ENCODE measurements around the gene METRNL.

METRNL gene

DNA sequence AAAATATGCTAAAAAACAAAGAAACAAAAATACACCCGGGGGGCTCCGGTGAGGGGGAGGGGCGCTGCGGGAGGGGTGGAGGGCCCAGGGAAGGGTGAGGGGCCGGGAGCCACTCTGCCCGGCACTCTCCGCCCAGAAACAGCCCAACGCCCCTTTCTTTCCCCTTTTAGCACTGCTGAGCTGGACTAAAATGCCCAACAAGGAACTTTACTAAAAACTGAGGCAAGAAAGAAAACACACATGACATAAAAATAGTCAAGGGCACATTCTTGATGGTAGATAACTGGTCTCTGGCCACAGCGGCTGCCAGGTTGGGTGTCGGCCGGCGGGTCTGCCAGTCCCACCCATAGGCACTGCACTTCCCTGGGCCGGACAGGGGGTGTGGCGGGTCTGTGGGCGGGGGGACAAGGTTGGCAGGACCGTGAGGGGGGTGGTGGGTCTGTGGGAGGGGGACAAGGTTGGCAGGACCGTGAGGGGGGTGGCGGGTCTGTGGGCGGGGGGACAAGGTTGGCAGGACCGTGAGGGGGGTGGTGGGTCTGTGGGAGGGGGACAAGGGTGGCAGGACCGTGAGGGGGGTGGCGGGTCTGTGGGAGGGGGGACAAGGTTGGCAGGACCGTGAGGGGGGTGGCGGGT lies 20.9 kb downstream of the METRNL start:
- peaks cover 12% of the 10 kb centered on the region for H3K27me3 ChIP-seq (ENCODE audit: low read depth)
- no peaks in the 10 kb centered on the region for H3K9me3 ChIP-seq
- H3K4me3 ChIP-seq = no peak overlapping the region
- in situ Hi-C loops (cut with MboI; ENCODE audit: low sequenced_read_pairs) = no loop called here
- no peaks in the 10 kb centered on the region for H3K4me1 ChIP-seq
- H3K36me3 ChIP-seq (replicated peaks) = peaks cover under 1% of the 10 kb centered on the region; the same call in 1 of the 2 replicates
- DNase-seq (ENCODE audit: low spot score in 2 of 2) = no peak

DNA sequence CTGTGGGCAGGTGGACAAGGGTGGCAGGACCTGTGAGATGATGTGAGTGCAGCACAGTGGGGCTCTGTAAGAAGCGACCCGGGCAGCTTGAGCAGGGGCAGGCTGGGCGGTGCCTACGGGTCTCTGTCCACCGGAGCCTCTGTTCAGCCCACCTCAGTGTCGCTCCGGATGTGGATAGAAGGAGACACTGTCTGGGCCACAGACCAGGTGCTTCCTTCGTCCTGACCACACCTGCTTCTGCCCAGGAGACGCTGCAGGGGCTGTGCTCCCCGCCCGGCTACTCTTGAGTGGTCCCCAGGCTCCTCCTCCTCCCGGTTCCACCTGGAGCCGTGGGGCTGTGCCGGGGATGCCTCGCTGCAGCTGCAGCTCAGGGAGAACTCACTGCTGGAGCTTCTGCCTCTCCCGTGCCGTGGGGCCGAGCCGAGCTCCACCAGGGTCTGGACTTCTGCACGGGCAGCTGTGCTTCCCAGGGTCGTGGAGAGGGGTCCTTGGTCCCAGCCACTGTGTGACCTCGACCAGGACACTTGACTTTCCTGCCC lies 21.5 kb downstream of the METRNL start:
- H3K9me3 ChIP-seq = no peaks in the 10 kb centered on the region
- no peak for DNase-seq (ENCODE audit: low spot score in 2 of 2)
- H3K4me1 ChIP-seq = no peaks in the 10 kb centered on the region
- in situ Hi-C loops (cut with MboI; ENCODE audit: low sequenced_read_pairs) = no loop called here
- no peak overlapping the region for H3K4me3 ChIP-seq
- H3K36me3 ChIP-seq (replicated peaks) = no peaks in the 10 kb centered on the region
- H3K27me3 ChIP-seq (ENCODE audit: low read depth) = peaks cover 12% of the 10 kb centered on the region

DNA sequence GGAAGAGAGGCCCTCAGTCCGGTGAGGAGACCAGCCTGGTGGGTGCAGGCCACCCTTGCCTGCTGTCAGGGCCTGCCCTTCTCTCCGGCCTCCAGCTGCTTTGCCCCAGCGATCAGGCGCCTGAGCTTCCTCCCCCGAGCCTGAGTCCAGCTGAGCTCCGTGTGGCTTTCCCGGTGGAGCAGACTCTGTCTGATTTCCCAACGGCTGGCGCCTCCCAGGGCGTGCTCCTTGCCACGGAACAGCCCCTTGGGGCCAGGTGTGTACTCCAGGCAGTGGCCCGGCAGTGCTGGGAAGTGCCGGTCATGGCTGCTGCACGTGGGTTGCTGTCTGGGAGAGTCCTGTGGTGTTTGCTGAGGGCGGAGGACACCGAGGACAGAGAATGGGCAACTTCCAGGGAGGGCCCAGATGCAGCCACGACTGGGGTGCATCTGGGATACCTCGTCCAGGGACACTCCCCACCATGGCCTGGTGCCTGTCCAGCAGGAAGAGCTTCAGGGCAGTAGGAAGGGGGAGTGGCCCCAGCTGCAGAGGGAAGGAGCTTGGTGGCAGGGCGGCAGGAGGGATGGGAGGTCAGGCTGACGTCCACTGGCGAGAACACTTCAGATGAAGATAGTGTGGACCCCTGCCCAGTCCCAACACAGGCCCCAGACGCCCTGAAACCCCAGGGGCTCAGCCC lies 22.5 kb downstream of the METRNL start:
- Histone ChIP-seq H3K4me1 (no peaks in the 10 kb centered on the region), H3K36me3 (replicated peaks) (no peaks in the 10 kb centered on the region), H3K27me3 (ENCODE audit: low read depth) (peaks cover 12% of the 10 kb centered on the region), H3K4me3 (no peak overlapping the region), H3K9me3 (no peaks in the 10 kb centered on the region)
- in situ Hi-C loops (cut with MboI; ENCODE audit: low sequenced_read_pairs) = no loop called here
- DNase-seq (ENCODE audit: low spot score in 2 of 2) = no peak

DNA sequence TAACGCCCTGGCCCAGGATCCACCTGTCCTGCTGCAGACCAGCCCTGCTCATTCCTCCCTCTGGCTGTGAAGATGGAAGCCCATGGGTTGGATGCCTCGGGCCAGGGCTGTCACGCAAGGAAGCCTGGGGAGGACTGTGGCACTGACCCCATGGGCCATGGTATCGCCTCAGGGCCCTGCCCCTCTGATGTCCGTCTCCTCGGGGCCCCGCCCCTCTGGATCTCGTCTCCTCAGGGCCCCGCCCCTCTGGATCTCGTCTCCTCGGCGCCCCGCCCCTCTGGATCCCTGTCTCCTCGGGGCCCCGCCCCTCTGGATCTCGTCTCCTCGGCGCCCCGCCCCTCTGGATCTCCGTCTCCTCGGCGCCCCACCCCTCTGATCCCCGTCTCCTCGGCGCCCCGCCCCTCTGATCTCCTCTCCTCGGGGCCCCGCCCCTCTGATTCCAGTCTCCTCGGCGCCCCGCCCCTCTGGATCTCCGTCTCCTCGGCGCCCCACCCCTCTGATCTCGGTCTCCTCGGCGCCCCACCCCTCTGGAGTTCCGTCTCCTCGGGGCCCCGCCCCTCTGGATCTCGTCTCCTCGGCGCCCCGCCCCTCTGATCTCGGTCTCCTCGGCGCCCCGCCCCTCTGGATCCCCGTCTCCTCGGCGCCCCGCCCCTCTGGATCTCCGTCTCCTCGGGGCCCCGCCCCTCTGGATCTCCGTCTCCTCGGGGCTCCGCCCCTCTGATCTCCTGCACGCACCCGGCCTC lies 24.0 kb downstream of the METRNL start:
- no peaks in the 10 kb centered on the region for H3K36me3 ChIP-seq (replicated peaks)
- DNase-seq (ENCODE audit: low spot score in 2 of 2) = no peak
- H3K9me3 ChIP-seq = no peaks in the 10 kb centered on the region
- in situ Hi-C loops (cut with MboI; ENCODE audit: low sequenced_read_pairs) = no loop called here
- peaks cover 12% of the 10 kb centered on the region for H3K27me3 ChIP-seq (ENCODE audit: low read depth)
- H3K4me3 ChIP-seq = no peak overlapping the region
- H3K4me1 ChIP-seq = no peaks in the 10 kb centered on the region

DNA sequence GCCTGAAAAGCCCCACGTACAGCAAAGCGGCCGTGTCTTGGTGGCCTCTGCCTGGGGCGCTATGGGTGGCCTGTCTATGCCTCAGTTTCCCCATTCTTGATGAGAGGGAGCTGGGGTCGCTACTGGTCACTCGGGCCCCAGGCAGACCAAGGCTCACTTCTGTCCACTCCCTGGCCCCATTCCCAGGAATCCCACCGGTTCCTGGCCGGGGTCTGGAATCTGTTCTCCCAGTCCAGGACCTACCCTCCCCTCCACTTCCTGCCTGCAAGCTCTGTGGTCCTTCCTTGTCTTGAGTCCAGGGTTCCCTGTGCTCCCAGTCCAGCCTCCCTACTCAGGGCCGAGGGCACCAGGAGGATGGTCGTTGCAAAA lies 24.5 kb downstream of the METRNL start:
- in situ Hi-C loops (cut with MboI; ENCODE audit: low sequenced_read_pairs) = no loop called here
- Histone ChIP-seq H3K4me1 (no peaks in the 10 kb centered on the region), H3K27me3 (ENCODE audit: low read depth) (peaks cover 8% of the 10 kb centered on the region)

DNA sequence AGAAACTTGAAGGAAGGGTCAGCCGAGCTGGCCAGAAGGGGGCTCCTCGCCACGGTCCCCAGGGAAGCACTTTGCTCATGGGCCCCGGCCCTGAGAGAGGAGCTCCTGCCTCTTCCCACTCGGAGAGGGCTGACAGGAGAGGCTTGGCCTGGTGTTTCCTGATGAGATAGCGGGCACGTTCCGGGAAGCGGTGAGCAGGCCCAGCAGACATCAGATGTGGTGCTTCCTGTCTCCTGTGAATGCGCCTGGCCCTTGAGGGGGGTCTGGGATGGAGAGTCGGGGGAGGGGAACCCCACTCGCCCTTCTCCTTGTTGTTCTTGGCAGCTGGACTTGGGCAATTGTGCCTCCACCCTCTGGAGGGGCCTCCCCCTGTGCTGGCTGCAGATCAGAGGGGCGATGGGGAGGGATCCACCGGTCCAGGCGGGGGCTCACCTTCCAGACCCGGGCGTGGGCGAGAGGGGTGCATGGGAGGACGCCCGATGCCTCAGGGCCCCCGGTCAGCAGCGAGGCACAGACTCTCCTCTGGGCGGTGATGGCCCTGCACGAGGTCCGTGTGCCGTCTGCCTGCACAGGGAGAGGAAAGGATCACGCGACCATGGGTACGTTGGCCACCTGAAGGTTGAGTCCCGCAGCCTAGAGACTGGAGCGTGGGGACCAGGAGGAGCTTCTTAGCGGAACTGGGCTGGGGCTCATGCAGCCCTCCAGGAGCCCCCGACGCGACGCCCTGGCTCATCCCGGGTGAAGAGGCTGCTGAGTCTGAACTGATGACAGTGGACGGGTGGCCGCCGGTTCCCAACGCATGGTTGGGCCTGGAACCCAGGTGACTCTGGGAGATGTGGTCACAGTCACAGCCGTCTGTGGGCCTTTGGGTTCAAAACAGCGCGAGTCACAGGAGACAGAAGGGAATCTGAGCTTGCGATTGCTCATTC lies 25.4 kb downstream of the METRNL start:
- no peaks in the 10 kb centered on the region for H3K4me1 ChIP-seq
- no peaks in the 10 kb centered on the region for H3K9me3 ChIP-seq
- H3K36me3 ChIP-seq (replicated peaks) = no peaks in the 10 kb centered on the region
- DNase-seq (ENCODE audit: low spot score in 2 of 2) = no peak
- no peak overlapping the region for H3K4me3 ChIP-seq
- in situ Hi-C loops (cut with MboI; ENCODE audit: low sequenced_read_pairs) = no loop called here
- peaks cover 4% of the 10 kb centered on the region; the same call in 1 of the 2 replicates for H3K27me3 ChIP-seq (ENCODE audit: low read depth)

More for the DNA sequence above, 24.5 kb downstream of the METRNL start:
- DNase-seq (ENCODE audit: low spot score in 2 of 2) = no peak
- Histone ChIP-seq H3K9me3 (no peaks in the 10 kb centered on the region), H3K36me3 (replicated peaks) (no peaks in the 10 kb centered on the region), H3K4me3 (no peak overlapping the region)

DNA sequence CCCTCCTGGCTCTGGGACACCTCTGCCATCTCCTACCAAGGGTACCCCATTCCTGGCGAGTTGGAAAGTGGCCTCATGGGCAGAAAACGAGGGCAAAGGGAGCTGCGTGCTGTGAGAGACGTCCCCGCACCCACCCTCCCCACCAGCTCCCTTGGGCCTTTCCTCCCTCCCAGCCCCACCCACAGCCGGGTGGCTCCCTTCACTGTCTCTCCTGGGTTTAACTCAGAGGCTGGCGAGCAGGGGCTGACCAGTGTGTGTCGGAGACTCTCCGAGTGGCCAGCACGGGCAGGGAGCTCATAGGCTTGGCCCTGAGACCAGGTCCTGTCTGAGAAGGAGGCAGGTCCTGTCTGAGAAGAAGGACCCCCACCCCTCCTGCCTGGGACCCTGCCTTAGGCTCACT lies 26.1 kb downstream of the METRNL start:
- no peaks in the 10 kb centered on the region for H3K36me3 ChIP-seq (replicated peaks)
- H3K9me3 ChIP-seq = no peaks in the 10 kb centered on the region
- in situ Hi-C loops (cut with MboI; ENCODE audit: low sequenced_read_pairs) = no loop called here
- H3K4me3 ChIP-seq = no peak overlapping the region
- no peak for DNase-seq (ENCODE audit: low spot score in 2 of 2)
- no peaks in the 10 kb centered on the region; the same call in none of the 2 replicates for H3K27me3 ChIP-seq (ENCODE audit: low read depth)
- H3K4me1 ChIP-seq = no peaks in the 10 kb centered on the region

DNA sequence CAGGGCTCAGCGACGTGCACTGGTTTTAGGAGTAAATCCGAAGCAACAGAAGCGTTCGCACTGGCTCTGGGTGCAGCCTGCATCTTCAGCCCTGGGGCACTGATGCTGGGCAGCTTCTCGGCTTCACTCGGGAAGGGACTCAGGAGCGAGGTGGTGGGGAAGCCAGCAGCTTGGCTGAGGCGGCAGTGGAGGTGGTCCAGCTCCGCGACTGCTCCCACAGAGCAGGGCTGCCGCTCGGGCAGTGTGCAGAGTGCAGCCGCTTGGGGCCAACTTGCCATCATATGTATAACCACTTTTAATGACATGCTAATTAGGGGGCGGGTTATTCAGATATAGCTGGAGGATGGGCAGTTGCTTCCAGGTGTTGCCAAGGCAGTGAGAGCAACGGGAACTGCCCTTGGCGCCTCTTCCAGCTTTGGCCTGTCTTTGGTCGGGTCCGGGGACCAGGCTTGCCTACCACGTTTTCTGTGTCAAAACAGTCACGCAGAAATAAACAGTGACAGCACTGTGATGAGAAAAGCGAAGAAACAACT lies 26.7 kb downstream of the METRNL start:
- Histone ChIP-seq H3K27me3 (ENCODE audit: low read depth) (peaks cover 3% of the 10 kb centered on the region; the same call in 1 of the 2 replicates), H3K9me3 (no peaks in the 10 kb centered on the region), H3K4me3 (no peak overlapping the region), H3K36me3 (replicated peaks) (no peaks in the 10 kb centered on the region), H3K4me1 (no peaks in the 10 kb centered on the region)
- DNase-seq (ENCODE audit: low spot score in 2 of 2) = no peak
- in situ Hi-C loops (cut with MboI; ENCODE audit: low sequenced_read_pairs) = no loop called here

DNA sequence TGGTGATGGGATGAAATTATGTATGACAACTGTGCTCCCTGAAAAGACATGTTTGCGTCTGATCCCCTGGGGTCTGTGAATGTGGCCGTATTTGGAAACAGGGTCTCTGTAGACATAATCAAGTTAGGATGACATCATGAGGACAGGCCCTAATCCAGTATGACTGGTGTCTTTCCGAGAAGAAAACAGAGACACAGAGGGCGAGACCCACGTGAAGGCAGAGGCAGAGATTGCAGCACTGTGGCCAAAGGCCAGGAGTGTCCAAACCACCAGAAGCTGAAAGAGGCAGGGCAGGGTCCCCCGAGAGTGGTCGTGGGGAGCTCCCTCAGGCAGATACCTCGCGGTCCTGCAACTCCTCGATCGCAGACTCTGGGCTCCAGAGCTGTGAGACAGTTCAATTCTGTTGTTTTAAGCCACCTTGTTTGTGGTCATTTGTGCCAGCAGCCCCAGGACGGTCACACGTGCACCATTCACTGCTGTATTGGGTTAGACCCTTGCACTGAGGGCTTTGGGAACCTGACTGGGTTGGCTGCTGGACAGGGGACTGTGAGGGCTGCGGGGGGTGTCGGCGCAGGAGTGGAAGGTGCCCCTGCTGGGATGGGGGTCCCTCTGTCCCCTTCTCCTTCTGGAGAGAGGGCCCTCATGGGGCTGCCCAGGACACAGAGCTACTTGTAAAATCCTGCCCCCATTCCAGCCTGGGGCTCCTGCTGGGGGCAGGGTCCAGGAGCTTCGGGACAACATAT lies 27.7 kb downstream of the METRNL start:
- Histone ChIP-seq H3K27me3 (ENCODE audit: low read depth) (peaks cover 3% of the 10 kb centered on the region; the same call in 1 of the 2 replicates), H3K9me3 (no peaks in the 10 kb centered on the region), H3K36me3 (replicated peaks) (no peaks in the 10 kb centered on the region), H3K4me1 (no peaks in the 10 kb centered on the region), H3K4me3 (no peak overlapping the region)
- in situ Hi-C loops (cut with MboI; ENCODE audit: low sequenced_read_pairs) = no loop called here
- DNase-seq (ENCODE audit: low spot score in 2 of 2) = no peak

DNA sequence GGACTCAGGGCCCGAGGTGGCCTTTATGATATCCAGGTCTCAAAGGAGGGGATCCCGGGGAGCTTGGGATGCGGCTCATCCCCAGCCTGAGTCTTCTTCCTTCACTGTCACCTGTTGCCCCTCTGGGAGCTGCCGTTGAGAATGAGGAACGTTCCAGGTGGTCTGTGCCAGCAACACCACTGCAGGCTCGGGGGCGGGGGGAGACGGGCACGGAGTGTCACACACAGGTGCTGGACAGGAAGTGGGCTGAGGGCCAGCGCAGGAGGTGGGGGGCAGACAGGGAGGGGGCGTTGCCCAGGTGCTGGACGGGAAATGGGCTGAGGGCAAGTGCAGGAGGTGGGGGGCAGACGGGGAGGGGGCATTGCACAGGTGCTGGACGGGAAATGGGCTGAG lies 28.2 kb downstream of the METRNL start:
- no peaks in the 10 kb centered on the region for H3K4me1 ChIP-seq
- H3K9me3 ChIP-seq = no peaks in the 10 kb centered on the region
- in situ Hi-C loops (cut with MboI; ENCODE audit: low sequenced_read_pairs) = no loop called here
- peaks cover 3% of the 10 kb centered on the region; the same call in 1 of the 2 replicates for H3K27me3 ChIP-seq (ENCODE audit: low read depth)
- H3K36me3 ChIP-seq (replicated peaks) = no peaks in the 10 kb centered on the region
- no peak overlapping the region for H3K4me3 ChIP-seq
- no peak for DNase-seq (ENCODE audit: low spot score in 2 of 2)

DNA sequence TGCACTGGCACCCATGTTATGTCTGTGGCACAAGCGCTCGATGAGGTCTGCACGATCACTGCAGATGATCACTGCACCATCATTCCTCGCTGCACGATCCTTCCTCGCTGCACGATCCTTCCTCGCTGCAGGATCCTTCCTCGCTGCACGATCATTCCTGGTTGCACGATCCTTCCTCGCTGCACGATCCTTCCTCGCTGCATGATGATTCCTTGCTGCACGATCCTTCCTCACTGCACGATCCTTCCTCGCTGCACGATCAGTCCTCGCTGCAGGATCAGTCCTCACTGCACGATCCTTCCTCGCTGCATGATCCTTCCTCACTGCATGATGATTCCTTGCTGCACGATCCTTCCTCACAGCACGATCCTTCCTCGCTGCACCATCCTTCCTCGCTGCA lies 29.3 kb downstream of the METRNL start:
- no peaks in the 10 kb centered on the region for H3K4me1 ChIP-seq
- in situ Hi-C loops (cut with MboI; ENCODE audit: low sequenced_read_pairs) = no loop called here
- DNase-seq (ENCODE audit: low spot score in 2 of 2) = no peak
- H3K36me3 ChIP-seq (replicated peaks) = no peaks in the 10 kb centered on the region
- peaks cover 3% of the 10 kb centered on the region; the same call in 1 of the 2 replicates for H3K27me3 ChIP-seq (ENCODE audit: low read depth)
- no peak overlapping the region for H3K4me3 ChIP-seq
- no peaks in the 10 kb centered on the region for H3K9me3 ChIP-seq

DNA sequence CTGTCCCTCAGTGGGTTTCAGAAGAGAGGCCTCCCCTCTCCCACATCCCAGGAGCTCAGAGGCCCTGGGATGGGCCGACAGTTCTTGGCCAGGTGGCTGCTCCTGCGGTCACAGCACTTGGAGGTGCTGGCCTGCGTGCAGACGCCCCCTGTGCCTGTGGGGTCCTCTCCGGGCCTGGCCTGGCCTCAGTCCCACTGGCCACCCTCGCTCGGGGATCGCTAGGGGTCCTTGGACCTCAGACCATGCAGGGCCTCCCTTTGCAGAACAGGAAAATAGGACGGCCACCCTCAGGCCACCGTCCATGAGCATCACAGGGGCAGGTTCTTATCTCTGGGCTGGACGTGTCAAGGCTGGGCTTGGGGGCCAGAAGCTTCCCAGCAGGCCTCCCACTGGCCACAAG lies 30.0 kb downstream of the METRNL start:
- Histone ChIP-seq H3K27me3 (ENCODE audit: low read depth) (peaks cover 3% of the 10 kb centered on the region; the same call in 1 of the 2 replicates), H3K4me3 (no peak overlapping the region), H3K36me3 (replicated peaks) (no peaks in the 10 kb centered on the region), H3K4me1 (no peaks in the 10 kb centered on the region), H3K9me3 (no peaks in the 10 kb centered on the region)
- in situ Hi-C loops (cut with MboI; ENCODE audit: low sequenced_read_pairs) = no loop called here
- DNase-seq (ENCODE audit: low spot score in 2 of 2) = no peak
